T-cell (primary cell): ENCODE measurements around the gene FAM13A. TPM values are rescaled to one million over a fixed set of nuclear protein-coding genes. Genes with fewer than 3 reads are reported as not detected.
"Not testable (repeated sequence)": the region's sequence is repeated elsewhere in the genome, so short reads cannot be mapped to it uniquely, and the experiment has no call there.

Experiments used
- ATAC-seq, 4 experiments: fragments of 200-7000 bp in 3 of 4; fragments of 150-1000 bp in 1 of 4; cut with Tn5 transposase; replicated peaks in 1 of 4; 1 replicate in 3 of 4; 2 replicates in 1 of 4; pipeline ENCODE4 v1.10.0; 2021; ENCODE audit warnings: moderate library complexity in 3 of 4, mild to moderate bottlenecking in 2 of 4, moderate number of reproducible peaks in 1 of 4
- CTCF ChIA-PET, 2 donors: fragments of 300-600 bp; sonication (Branson Sonifier 250); formaldehyde crosslinking; loops; one replicate each; lab custom pipeline; 2022; ENCODE audit warnings: antibody characterized with exemption in 2 of 2; lab: Charles Lee
- POLR2A ChIA-PET, 2 donors: fragments of 300-600 bp; sonication (Branson Sonifier 250); formaldehyde crosslinking; loops; one replicate each; lab custom pipeline; 2022; ENCODE audit warnings: antibody characterized with exemption in 2 of 2; lab: Charles Lee
- DNase-seq, 35 experiments: peaks; one replicate each; pipeline versions ENCODE4 v3.0.0 to v3.0.0-alpha.2; 2013 to 2023
- H3K27ac ChIP-seq: one replicate; pipeline ENCODE4 v1.5.1; 2013; ENCODE audit warnings: low read length
- H3K27me3 ChIP-seq, 2 experiments: replicated peaks in 1 of 2; 1 replicate in 1 of 2; 2 replicates in 1 of 2; pipeline versions ENCODE4 v1.6.1 to v1.7.0; 2013; ENCODE audit warnings: low read length in 1 of 2, mixed read lengths in 1 of 2; ENCODE audit not compliant: control insufficient read depth in 2 of 2, insufficient read depth in 2 of 2; ENCODE audit errors: extremely low read depth in 1 of 2
- H3K36me3 ChIP-seq, 2 donors: 1 replicate in 1 of 2; 2 replicates in 1 of 2; pipeline versions ENCODE4 v1.6.1 to v1.7.0; 2013; ENCODE audit warnings: low read length in 1 of 2; ENCODE audit not compliant: control insufficient read depth in 2 of 2, insufficient read depth in 1 of 2; ENCODE audit errors: extremely low read depth in 1 of 2
- H3K4me1 ChIP-seq, 2 experiments: 1 replicate in 1 of 2; 2 replicates in 1 of 2; pipeline versions ENCODE4 v1.6.1 to v1.7.0; 2013; ENCODE audit warnings: low read length in 2 of 2, mixed read lengths in 1 of 2; ENCODE audit not compliant: insufficient read depth in 2 of 2, control insufficient read depth in 1 of 2; ENCODE audit errors: extremely low read depth in 1 of 2
- H3K4me3 ChIP-seq, 2 donors: 1 replicate in 1 of 2; 2 replicates in 1 of 2; pipeline versions ENCODE4 v1.5.1 to v1.7.0; 2013; ENCODE audit warnings: mild to moderate bottlenecking in 2 of 2, low read length in 1 of 2, moderate library complexity in 1 of 2; ENCODE audit not compliant: control insufficient read depth in 1 of 2; ENCODE audit errors: extremely low read depth in 1 of 2
- H3K9me3 ChIP-seq: 2 replicates; pipeline ENCODE4 v1.7.0; 2013
- H3K27ac Mint-ChIP-seq, 2 donors: one replicate each; pipeline ENCODE4 v1.8.0; 2020 to 2021; ENCODE audit warnings: mild to moderate bottlenecking in 2 of 2, mixed read lengths in 2 of 2
- H3K27me3 Mint-ChIP-seq, 2 donors: one replicate each; pipeline ENCODE4 v1.8.0; 2021 to 2022; ENCODE audit warnings: mixed read lengths in 2 of 2
- H3K36me3 Mint-ChIP-seq: one replicate; pipeline ENCODE4 v1.8.0; 2021; ENCODE audit warnings: mixed read lengths
- H3K4me1 Mint-ChIP-seq, 3 donors: one replicate each; pipeline ENCODE4 v1.8.0; 2020 to 2022; ENCODE audit warnings: mixed read lengths in 3 of 3, mild to moderate bottlenecking in 1 of 3
- H3K4me3 Mint-ChIP-seq, 3 donors: one replicate each; pipeline ENCODE4 v1.8.0; 2020 to 2022; ENCODE audit warnings: mild to moderate bottlenecking in 3 of 3, mixed read lengths in 3 of 3, moderate library complexity in 3 of 3
- H3K9me3 Mint-ChIP-seq, 3 donors: one replicate each; pipeline ENCODE4 v1.8.0; 2020 to 2022; ENCODE audit warnings: mixed read lengths in 3 of 3
- WGBS: methylation state at CpG from one replicate; pipeline ENCODE4 v1.1.5; 2013; ENCODE audit warnings: missing lambda C conversion rate; ENCODE audit not compliant: insufficient coverage; 5-methylcytosine and 5-hydroxymethylcytosine counted together
- total RNA-seq, 35 experiments: library from RNA in 6 of 35; stranded (reverse) in 6 of 35; fragments of 120-200 nt in 1 of 35; gene quantifications; one replicate each; pipeline versions ENCODE4 v1.2.1 to v1.2.4 and lab custom pipeline; 2013 to 2026

The FAM13A gene
- total RNA-seq, 5 donors from 2014 or later (not counting 1 experiment from before 2014, with no cell fraction given): 11.3 to 92.9 (median 22.7) TPM

DNA sequence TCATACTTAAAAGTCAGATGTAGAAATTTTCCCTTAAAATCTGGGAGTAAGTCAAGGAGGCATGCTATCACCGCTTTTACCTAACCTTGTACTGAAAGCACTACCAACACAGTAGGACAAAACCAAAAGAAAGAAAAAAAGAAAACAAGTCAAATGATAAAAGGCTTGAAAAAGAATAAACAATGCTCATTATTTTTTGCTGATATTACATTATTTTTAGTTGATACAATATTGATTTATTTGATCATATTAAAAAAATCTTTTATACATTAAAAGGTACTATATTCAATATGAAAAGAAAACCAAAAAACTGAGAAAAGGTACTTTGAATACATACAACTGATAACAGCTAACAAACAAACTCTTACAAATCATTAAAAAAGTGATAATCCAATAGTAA lies 164.3 kb downstream of the FAM13A start:
- no peak overlapping the region for H3K27ac ChIP-seq
- no peaks in the 10 kb centered on the region for H3K36me3 Mint-ChIP-seq
- ChIA-PET POLR2A (no interaction called here), CTCF (no interaction called here)
- peaks cover 0 to under 1% (median 0%) of the 10 kb centered on the region in 3 donors for H3K9me3 Mint-ChIP-seq
- no peaks in the 10 kb centered on the region for H3K27me3 ChIP-seq
- no CpG with 5 or more reads among the region's 1 CpG for WGBS
- no peak overlapping the region for H3K4me3 ChIP-seq
- H3K9me3 ChIP-seq: no peaks in the 10 kb centered on the region
- ATAC-seq (no peak), DNase-seq (no peak)
- H3K4me1 Mint-ChIP-seq: peaks cover 0 to 9% (median 0%) of the 10 kb centered on the region in 3 donors
- peaks cover 0 to 4% of the 10 kb centered on the region in 2 donors for H3K27me3 Mint-ChIP-seq
- H3K27ac Mint-ChIP-seq: no peak overlapping the region
- no peaks in the 10 kb centered on the region for H3K4me1 ChIP-seq
- H3K4me3 Mint-ChIP-seq: no peak overlapping the region
- no peaks in the 10 kb centered on the region for H3K36me3 ChIP-seq

DNA sequence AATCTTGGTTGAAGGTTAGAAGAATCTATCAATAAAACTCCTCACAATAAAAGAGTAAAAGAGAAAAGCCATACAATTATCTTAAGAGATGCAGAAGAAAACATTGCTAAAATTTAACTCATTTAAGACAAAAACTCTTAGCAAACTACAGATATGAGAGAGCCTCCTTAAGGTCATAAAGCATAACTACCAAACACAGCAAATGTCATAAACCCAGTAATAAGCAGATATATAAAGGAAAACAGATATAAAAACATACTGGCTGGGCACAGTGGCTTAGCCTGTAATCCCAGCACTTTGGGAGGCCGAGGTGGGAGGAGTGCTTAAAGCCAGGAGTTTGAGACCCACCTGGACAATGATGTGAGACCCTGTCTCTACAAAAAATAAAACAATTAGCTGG lies 165.3 kb downstream of the FAM13A start:
- Histone ChIP-seq H3K27ac (no peak overlapping the region), H3K9me3 (no peaks in the 10 kb centered on the region), H3K27me3 (no peaks in the 10 kb centered on the region), H3K4me1 (no peaks in the 10 kb centered on the region), H3K4me3 (no peak overlapping the region), H3K36me3 (no peaks in the 10 kb centered on the region)
- WGBS: 75% methylated on average over 1 of the region's 1 CpG
- Mint-ChIP-seq H3K36me3 (no peaks in the 10 kb centered on the region), H3K9me3 (no peaks in the 10 kb centered on the region), H3K27ac (no peak overlapping the region), H3K4me3 (no peak overlapping the region), H3K27me3 (peaks cover 0 to 4% of the 10 kb centered on the region in 2 donors), H3K4me1 (peaks cover 0 to 9% (median 0%) of the 10 kb centered on the region in 3 donors)
- ChIA-PET CTCF (no interaction called here), POLR2A (interaction anchor here in 1 of 2 donors (0.7 kb wide), 1 partner anchor 91 kb away, joined by 5 read pairs; no protein-coding TSS in a partner anchor)
- ATAC-seq: no peak
- no peak for DNase-seq

DNA sequence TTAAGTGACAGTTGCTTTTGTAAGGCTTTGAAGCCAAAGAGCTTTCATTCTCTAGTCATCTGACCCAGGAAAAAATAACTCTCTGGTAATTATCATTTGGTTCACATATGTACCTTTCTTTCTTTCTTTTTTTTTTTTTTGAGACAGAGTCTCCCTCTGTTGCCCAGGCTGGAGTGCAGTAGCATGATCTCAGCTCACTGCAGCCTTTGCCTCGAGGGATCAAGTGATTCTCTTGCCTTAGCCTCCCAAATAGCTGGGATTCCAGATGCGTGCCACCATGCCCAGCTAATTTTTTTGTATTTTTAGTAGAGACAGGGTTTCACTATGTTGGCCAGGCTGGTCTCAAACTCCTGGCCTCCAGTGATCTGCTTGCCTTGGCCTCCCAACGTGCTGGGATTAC lies 169.6 kb downstream of the FAM13A start:
- DNase-seq, H3K36me3 Mint-ChIP-seq, H3K27ac Mint-ChIP-seq, H3K27ac ChIP-seq, ATAC-seq, H3K4me3 Mint-ChIP-seq, H3K4me1 ChIP-seq, H3K9me3 ChIP-seq, H3K4me3 ChIP-seq, H3K36me3 ChIP-seq, H3K9me3 Mint-ChIP-seq, H3K27me3 ChIP-seq, H3K27me3 Mint-ChIP-seq: not testable (repeated sequence)
- no CpG with 5 or more reads among the region's 3 CpGs for WGBS
- POLR2A ChIA-PET: interaction anchor here in 1 of 2 donors (0.7 kb wide), 1 partner anchor 237 kb away, joined by 4 read pairs; no protein-coding TSS in a partner anchor
- CTCF ChIA-PET: interaction anchor here in 1 of 2 donors (1.5 kb wide), 1 partner anchor 135 kb away, joined by 4 read pairs; no protein-coding TSS in a partner anchor
- peaks cover 0 to 13% (median 0%) of the 10 kb centered on the region in 3 donors for H3K4me1 Mint-ChIP-seq

DNA sequence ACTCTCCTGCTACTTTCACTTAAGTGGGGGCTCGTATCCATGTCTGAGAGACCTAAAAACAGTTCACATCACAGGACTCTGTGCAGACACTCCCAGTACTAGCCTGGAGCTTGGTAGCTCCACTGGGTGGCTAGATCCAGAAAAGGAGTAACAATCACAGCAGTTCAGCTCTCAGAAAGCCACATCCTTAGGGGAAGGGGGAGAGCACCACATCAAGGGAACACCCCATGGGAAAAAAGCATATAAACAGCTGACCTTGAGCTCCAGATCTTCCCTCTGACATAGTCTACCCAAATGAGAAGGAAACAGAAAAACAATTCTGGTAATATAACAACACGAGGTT lies 175.8 kb downstream of the FAM13A start:
- H3K4me1 Mint-ChIP-seq: peaks cover 5 to 16% (median 11%) of the 10 kb centered on the region in 3 donors
- Histone ChIP-seq H3K4me1 (no peaks in the 10 kb centered on the region), H3K9me3 (no peaks in the 10 kb centered on the region), H3K27me3 (no peaks in the 10 kb centered on the region), H3K36me3 (no peaks in the 10 kb centered on the region), H3K4me3 (no peak overlapping the region), H3K27ac (no peak overlapping the region)
- WGBS: no CpG with 5 or more reads among the region's 2 CpGs
- no peak overlapping the region for H3K27ac Mint-ChIP-seq
- no peak for DNase-seq
- ChIA-PET POLR2A (interaction anchor here in 1 of 2 donors (0.5 kb wide), 1 partner anchor 109 kb away, joined by 3 read pairs; no protein-coding TSS in a partner anchor), CTCF (interaction anchor here in 1 of 2 donors (0.6 kb wide), 1 partner anchor 9 kb away, joined by 4 read pairs; no protein-coding TSS in a partner anchor)
- H3K4me3 Mint-ChIP-seq: peak overlapping the region in 1 of 3 donors; percentile 29
- peak in 1 of 4 experiments; percentile 47 for ATAC-seq
- H3K36me3 Mint-ChIP-seq: no peaks in the 10 kb centered on the region
- H3K27me3 Mint-ChIP-seq: peaks cover 5 to 9% of the 10 kb centered on the region in 2 donors
- no peaks in the 10 kb centered on the region for H3K9me3 Mint-ChIP-seq

DNA sequence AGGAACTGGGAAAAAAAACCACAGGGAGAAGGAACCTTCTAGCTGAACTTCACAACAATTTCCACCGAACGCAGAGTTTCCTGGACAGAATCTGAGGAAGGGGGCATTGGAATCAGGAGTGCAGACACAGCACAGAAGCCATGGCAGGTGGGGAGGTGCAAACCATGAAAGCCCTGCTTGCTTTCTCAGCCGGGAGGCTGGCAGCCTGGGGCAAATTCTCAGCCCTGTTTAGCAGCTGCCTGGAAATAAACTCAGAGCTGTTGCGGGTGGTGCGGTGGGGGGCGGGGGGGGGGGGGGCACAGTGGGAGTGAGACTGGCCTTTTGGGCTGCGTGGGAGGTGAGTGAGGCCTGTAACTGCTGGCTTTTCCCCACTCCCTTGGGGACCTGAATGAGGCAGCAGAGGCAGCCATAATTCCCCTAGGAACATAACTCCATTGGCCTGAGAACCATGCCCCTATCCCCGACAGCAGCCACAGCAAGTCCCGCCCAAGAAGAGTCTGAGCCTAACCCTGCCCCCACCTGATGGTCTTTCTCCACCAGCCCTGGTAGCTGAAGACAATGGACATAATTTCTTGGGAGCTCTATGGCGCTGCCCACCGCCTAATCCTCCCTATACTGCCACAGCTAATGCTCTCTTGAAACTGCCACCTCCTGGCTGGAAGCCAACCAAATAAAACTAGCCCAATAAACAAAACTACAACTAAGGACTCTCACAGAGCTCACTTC lies 176.3 kb downstream of the FAM13A start:
- Histone ChIP-seq H3K27me3 (no peaks in the 10 kb centered on the region), H3K9me3 (no peaks in the 10 kb centered on the region), H3K36me3 (no peaks in the 10 kb centered on the region), H3K27ac (no peak overlapping the region), H3K4me1 (no peaks in the 10 kb centered on the region), H3K4me3 (no peak overlapping the region)
- H3K9me3 Mint-ChIP-seq: no peaks in the 10 kb centered on the region
- ATAC-seq: no peak
- 97% methylated on average over 6 of the region's 11 CpGs for WGBS
- H3K27me3 Mint-ChIP-seq: peaks cover 5 to 9% of the 10 kb centered on the region in 2 donors
- no peak for DNase-seq
- no peak overlapping the region for H3K27ac Mint-ChIP-seq
- peaks cover 5 to 16% (median 11%) of the 10 kb centered on the region in 3 donors for H3K4me1 Mint-ChIP-seq
- POLR2A ChIA-PET: interaction anchor here in 1 of 2 donors (0.5 kb wide), 1 partner anchor 110 kb away, joined by 3 read pairs; no protein-coding TSS in a partner anchor
- H3K36me3 Mint-ChIP-seq: no peaks in the 10 kb centered on the region
- H3K4me3 Mint-ChIP-seq: peak overlapping the region in 1 of 3 donors; percentile 29
- CTCF ChIA-PET: interaction anchor here in 1 of 2 donors (0.6 kb wide), 1 partner anchor 10 kb away, joined by 4 read pairs; no protein-coding TSS in a partner anchor

DNA sequence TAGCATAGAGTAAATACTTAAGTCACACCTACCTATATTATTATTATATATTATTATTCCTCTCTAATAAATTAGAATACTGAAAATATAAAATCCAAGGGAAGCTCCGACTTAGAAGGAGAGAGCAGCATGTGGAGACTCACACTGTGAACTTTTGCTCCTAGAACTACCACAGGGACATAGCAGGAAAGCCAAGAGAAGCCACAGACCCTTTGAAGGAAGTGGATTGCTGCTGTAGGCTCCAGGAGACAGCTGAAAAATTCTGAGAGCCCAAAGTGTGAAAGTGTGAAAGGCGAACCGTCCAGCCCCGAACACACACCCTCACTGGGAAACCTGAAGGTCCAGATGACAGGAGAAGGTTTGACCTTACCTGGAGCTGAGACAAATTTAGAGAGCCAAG lies 177.0 kb downstream of the FAM13A start:
- H3K9me3 Mint-ChIP-seq: no peaks in the 10 kb centered on the region
- no peak overlapping the region for H3K27ac Mint-ChIP-seq
- ChIA-PET CTCF (no interaction called here), POLR2A (no interaction called here)
- Histone ChIP-seq H3K27me3 (no peaks in the 10 kb centered on the region), H3K4me3 (no peak overlapping the region), H3K9me3 (no peaks in the 10 kb centered on the region), H3K27ac (no peak overlapping the region), H3K36me3 (no peaks in the 10 kb centered on the region), H3K4me1 (no peaks in the 10 kb centered on the region)
- DNase-seq: no peak
- no peak for ATAC-seq
- H3K4me1 Mint-ChIP-seq: peaks cover 5 to 16% (median 11%) of the 10 kb centered on the region in 3 donors
- no peaks in the 10 kb centered on the region for H3K36me3 Mint-ChIP-seq
- WGBS: 71% methylated on average over 3 of the region's 4 CpGs
- peaks cover 5 to 9% of the 10 kb centered on the region in 2 donors for H3K27me3 Mint-ChIP-seq
- H3K4me3 Mint-ChIP-seq: no peak overlapping the region
